DMS 273 treated with DMSO at 0.1 percent for 48 hours (cell line): Measurements from ENCODE around the gene LONRF3.

Experiments
- DNase-seq: peaks from one replicate; lab custom pipeline; 2025; lab: John Stamatoyannopoulos, UW

Gene LONRF3

DNA sequence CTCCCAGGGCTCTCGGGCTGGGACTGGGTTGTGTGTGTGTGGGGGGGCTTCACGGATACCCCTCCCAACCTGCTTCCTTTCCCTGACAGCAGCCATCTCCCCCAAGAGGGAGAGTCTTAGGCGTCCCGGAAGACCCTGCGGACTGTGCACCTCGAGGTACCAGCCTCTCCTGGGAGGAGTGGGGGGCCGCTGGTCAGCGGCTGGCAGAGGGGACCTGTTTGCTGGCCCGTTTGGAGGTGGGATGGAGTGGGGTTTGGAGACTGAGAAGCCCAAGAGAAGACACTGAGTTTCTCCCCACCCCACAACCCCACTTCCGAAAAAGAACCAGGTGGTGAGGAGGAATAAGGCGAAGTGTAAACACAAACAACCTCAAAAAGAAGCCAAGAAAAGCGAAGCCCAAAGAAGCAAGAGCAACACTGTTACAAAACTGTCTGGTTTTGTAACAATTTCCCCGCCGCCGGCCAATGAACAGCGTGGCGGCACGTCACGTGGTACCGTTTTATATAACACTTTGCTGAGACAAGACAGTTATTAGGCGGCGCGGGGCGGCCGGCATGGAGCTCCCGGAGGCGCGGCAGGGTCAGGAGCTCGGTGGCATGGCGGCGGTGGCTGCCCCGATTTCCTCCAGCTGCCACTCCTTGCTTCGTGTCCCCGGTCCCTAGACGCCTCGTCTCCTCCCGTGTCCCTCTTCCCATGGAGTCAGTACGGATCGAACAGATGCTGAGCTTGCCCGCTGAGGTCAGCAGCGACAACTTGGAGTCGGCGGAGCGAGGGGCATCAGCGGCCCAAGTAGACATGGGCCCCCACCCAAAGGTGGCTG is at the start of gene LONRF3:
TSS of gene LONRF3 (plus strand) at position 531 of the 820 bp plus-strand sequence. CDS start at position 694, 163 bp downstream.
- no peak for DNase-seq

DNA sequence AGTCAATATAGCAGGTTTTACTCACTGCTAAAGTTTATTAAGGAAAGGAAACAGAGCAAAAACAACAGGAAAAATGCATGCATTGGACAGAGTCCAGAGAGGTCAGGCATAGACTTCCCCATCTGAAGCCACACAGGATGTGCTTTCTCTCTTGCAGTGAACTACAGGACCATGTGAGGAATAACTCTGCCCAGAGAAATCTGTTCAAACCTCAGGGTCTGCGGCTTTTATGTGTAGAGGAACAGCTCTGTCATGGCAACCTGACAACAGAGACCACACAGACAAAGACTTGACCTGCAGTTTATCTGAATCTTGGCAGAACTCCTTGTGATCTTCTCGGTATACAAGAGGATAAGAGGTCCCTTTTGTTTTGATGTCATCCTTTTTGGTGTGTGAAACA is 46.3 kb upstream of the LONRF3 start:
- no peak for DNase-seq

DNA sequence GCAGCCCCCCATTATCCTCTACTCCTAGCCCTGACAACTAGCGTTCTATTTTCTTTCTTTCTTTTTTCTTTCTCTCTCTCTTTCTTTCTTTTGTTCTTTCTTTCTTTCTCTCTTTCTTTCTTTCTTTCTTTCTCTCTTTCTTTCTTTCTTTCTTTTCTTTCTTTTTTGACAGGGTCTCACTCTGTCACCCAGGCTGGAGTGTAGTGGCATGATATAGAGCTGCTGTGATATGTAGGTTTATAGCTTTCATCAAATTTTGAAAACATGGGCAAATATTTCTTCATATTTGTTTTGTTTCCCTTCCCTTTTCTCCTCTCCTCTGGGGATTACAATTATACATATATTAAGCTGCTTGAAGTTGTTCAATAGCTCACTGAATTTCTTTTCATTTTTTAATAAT is 39.1 kb upstream of the LONRF3 start:
- DNase-seq, result no peak

DNA sequence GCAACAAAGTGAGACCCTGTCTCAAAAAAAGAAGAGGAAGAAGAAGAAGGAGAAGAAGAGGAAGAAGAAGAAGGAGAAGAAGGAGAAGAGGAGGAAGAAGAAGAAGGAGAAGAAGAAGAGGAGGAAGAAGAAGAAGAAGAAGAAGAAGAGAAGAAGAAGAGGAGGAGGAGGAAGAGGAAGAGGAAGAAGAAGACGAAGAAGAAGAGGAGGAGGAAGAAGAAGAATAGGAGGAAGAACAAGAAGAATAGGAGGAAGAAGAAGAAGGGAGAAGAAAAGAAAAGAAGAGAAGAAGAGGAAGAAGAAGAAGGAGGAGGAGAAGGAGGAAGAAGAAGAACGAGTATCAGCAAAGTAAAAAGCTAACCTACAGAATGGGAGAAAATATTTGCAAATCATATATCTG is 33.3 kb upstream of the LONRF3 start:
- DNase-seq, result no peak

DNA sequence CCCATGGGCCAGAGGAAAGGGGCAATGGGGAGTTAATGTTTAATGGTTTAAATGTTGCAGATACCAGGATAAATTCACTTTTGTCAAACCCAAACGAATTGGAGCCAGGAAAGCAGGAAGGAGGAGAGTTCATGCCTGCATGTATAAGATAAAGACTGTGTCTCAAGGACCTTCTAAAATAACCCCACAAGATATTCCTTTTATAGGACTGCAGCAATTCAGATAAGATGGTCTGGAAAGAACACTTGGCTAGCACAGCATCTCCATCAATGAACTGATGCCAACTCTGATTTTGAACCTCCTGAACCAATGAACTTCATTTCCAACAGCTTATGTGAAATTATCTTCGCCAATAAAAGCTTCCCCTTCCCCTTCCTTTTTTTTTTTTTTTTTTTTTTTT is 31.3 kb upstream of the LONRF3 start:
- DNase-seq, result no peak

DNA sequence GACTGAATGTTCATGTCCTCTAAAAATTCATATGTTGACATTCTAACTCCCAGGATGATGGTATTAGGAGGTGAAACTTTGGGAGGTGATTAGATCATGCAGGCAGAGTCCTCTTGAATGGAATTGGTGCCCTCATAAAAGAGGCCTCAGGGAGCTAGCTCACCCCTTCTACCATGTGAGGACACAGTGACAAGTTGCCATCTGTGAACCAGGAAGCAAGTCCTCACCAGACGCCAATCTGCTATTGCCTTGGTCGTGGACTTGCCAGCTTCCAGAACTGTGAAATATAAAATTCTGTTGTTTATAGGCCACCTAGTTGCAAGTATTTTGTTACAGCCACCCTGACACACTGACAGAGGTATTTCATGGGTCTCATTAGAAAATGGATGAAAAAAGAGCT is 28.5 kb upstream of the LONRF3 start:
- DNase-seq, result no peak

DNA sequence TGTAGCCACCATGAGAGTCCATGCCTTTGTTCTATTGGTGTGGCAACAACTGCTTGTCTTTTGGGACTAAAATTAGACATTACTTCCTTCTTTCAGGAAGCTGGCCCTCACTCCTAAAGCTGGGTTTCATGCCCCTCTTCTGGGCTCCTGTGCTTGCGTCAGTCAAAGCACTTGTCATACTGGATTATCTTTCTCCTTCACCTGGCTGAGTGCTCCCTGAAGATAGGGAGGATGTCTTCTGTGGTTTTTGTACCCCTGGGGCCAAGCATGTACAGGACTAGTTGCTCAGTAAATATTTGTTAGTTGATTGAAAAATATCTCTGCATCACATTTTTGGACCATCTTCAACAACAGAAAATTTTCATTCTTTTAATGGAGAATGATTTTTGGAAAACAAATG is 26.1 kb upstream of the LONRF3 start:
- no peak for DNase-seq

DNA sequence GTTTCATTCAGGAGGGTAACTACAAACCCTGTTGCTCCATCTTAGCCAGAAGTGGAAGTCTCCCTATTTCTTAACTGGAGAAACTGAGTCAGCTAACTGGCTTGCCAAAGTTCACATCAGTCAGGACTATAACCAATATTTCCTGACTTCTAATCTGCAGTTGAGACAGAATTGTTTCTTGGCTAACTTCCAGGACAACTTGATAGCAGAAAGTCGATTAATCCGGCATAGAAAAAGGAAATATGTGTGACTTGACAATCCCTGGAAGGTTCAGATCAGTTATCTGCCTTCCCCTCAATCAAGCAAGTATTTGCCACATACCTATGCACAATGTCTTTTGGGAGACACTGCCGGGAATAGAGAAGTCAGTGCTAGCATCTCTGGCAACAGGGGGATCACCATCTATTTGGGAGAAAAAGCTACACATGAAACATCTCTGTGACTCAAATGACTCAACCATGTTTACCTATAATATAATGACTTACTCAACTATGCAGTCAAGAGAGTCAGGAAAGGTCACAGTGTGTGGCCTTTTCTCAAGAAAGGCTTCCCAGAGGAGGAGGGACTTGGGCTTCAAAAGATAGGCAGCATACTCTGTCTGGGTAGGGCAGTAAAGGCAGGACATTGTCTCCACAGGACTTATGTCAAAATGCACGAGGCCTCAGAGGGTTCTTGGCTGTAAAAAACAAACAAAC is 12.4 kb upstream of the LONRF3 start:
- no peak for DNase-seq

DNA sequence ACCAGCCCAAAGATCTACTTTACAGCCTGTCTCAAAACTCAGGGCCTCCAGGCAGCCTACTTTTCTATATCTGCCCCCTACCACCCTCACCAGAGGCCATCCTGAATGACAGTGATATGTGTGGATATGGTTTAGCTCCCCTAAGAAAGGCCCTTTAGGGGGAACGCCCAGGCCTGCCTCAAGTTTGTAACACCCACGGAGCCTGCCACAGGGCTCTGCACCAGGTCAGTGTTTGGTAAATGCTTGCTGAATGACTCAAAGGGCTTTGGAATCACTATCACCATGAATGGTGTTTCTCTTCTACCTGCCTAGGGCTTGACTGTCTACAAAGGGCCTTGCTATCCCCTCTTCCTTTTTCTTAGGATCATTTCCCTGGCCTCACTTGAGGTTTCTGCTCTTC is 11.3 kb upstream of the LONRF3 start:
- no peak for DNase-seq

DNA sequence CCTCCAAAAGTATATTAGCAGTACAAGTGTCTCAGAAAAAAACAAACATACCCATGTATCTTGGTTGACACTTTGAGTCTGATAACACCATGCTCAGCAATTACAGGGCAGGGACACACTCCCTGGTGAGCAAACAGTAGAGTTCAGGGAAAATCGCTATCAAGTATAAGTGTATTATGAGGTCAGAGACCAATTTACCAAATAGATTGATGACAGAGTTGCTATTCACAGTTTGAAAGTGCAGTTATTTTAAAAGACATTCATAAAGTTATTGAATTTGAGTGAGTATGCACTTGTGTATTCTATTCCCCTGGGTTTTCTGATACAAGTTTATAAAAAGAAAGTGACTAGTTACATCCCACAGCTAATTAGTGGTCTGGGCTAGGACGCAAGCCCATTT is 10.2 kb upstream of the LONRF3 start:
- no peak for DNase-seq

DNA sequence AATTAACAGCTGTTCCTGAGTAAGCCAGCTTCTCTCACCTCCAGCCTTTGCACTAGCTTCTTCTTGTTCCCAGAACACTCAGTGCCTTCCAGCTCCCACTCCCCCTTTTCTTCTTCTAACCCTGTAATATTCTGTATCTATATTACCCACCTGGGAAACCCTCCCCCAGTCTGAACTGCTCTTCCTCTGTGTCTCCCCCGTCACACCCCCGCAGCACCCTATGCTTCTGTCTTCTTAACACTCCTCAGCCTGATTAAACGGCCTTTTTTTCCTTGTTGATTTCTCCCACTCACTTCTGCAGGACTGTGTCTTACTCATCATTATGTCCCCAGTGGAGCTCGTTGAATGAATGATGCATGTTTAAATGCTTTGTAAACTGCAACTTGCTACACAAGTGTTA is 9.0 kb upstream of the LONRF3 start:
- DNase-seq, result no peak

DNA sequence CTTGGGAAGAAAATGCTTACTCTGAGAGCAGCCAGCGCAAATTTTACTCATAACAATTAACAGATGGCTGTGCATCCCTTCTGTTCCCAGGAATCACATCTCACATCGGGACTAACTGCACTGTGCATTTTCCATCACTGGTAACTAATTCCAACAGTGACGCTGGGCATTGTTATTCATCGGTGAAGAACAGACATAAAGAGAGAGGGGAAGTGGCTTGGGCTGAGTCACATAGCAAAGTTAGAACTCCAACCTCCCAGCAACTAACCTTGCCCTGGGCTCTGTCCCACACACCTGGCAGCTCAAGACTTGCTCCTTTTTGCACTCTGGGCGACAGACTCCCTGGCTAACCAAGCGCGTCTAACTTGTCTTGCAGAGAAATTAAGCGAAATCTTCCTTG is 6.4 kb upstream of the LONRF3 start:
- no peak for DNase-seq

DNA sequence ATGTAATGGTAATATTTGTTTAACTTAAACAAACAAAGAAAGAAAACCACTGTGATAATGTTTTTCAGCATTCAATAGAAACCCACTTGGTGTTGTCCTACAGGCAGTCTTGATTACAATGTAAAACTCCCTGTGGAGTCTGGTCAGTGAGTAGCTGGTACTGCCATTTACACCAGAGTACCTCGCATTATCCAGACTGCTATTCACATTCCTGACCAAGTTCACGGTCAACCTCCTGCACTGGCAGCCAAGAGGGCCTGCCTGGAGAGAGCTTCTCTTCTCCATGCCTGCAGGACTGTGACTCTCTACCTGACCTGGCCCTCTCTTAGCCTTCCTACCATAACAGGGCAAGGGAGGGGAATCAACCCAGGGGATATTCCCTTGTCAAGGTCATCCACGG is 2.9 kb upstream of the LONRF3 start:
- no peak for DNase-seq

DNA sequence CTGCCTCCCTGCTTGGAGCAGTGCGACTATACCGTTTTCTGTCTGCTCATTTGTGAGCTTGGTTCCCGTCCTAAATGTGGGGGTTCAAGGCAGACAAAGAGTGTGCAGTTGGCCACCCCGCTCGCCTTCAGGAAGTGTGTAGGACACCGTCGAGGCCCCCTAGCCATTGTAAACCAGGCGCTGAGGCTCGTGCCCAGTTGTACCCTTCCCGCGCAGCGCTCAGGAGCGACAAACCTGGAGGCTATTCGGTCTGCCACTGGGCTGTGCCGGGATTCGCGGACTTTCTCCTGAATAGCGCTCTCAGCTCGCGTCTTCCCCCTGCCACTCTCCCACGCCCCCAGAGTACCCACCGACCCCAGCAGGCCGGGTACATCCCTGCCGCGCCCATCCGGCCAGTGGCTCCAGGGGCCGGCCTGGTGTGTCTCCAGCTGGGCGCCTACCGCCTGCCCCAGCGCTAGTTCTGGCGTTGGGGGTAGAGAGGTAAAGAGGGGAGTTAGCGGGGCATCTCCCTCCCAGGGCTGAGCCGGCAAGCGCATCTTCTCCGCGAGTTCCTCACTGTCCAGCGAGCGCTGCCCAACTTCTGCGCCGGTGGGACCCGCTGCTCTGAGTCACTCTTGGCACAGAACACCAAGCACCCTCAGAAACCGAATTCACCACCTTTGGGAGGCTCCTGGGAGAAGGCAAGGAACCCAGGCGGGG is 880 bp upstream of the LONRF3 start:
- DNase-seq, result no peak

DNA sequence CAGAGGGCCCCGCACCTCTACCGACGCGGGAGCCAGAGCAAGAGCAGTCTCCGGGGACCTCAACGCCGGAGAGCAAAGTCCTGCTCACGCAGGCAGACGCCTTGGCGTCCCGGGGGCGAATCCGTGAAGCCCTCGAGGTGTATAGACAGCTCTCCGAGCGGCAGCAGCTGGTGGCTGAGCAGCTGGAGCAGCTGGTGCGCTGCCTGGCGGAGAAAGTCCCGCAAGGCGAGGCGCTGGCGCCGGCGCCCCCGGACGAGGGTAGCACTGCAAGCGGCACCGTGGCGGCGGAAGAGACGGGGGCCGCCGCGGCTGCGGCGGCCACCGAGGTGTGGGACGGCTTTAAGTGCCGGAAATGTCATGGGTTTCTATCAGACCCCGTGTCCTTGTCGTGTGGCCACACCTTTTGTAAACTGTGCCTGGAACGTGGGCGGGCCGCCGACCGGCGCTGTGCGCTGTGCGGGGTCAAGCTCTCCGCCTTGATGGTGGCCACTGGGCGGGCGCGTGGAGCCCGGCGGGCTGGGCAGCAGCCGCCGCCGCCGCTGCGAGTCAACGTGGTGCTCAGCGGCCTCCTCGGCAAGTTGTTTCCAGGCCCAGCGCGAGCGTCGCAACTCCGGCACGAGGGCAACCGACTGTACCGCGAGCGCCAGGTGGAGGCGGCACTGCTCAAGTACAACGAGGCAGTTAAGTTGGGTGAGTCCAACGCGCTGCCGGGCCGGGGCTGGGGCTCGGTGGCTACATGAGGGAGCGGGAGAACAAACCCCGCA is 672 bp downstream of the LONRF3 start:
- DNase-seq, result peak; percentile 20

DNA sequence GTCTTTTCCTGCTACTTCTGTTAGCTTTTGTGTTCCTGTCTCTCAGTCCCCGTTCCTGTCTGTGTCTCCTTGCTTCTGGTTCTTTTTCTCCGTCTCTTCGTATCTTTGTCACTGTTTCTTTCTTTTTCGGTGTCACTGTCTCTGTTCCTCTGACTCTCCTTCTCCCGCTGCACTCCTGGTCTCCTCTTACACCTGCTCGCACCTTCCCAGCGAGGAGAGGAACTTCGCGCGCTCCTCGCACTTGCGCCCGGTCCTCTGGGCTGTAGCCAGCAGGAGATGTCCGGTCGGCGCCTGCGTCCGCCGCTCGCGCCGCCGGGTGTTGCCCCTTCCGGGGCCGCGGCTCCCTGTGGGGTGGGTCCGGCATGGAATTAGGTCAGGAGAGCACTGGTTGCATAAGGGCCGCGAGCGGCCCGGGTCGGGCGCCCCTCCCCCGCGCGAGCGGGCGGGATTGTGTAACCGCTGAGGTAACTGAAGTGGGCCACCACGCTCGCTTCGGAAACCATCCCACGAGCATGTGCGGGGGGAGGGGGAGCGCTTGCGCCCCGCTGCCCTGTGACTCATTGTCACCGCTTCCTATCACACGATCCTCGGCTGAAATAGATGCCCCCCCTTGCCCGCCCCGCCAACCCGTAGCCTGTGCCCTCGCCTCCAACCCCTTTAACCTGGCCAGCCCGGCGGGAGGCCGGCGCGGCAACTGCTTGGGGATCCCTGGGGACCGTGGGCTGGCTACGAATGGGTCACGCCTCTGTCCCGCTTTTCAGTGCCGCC is 1.6 kb downstream of the LONRF3 start:
- no peak for DNase-seq

DNA sequence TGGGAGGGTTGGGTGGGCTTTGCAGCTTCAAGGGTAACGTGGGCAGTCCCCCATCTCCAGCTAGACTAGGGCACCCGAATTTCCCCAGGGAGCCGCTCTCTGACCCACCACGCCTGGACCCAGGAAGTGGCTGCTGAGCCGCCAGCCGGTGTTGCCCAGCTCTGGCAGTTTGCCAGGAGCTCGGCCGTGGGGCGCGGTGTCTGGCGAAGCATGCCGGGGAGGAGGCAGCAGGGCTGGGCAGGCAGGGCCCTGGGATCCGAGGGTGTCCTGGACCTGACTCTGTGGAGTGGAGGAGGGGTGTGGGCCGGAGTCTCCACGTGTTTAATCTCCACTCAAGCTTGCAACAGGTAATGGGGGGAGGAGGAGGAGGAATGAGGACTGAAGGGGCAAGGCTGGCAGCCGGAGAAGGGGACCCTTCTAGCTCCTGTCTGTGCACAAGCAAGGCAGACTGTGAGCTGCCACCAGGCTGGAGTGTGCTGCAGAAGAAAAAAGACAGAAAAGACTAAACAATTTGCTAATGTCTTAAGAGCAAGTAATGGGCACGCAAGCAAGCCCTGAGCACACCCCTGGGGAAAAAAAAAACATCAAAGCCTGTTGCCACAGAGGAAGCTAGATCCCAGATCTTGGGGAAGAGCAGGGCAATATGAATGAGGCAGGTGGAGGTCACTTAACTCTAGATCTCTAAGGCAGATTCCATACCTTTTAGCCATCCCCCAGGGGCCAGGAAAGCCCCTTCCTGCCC is 2.4 kb downstream of the LONRF3 start:
- no peak for DNase-seq

DNA sequence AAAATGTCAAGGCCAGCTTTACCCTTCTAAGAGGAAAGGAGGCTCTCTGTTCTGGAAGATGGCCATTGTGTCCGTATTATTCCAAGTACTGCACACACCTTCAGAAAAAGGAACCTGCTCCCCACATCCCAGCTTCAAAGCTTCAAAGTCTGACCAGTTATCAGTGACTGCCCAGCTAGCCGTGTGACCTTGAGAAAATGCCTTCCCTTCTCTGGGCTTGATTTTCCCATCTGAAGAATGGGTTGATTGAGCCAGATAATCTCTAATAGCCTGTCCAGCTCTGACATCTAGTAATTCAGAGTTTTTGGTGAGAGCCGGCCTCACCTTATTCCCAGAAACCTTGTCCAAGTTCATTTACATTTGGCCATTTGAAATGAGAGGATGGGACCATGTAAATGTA is 3.0 kb downstream of the LONRF3 start:
- DNase-seq, result no peak

DNA sequence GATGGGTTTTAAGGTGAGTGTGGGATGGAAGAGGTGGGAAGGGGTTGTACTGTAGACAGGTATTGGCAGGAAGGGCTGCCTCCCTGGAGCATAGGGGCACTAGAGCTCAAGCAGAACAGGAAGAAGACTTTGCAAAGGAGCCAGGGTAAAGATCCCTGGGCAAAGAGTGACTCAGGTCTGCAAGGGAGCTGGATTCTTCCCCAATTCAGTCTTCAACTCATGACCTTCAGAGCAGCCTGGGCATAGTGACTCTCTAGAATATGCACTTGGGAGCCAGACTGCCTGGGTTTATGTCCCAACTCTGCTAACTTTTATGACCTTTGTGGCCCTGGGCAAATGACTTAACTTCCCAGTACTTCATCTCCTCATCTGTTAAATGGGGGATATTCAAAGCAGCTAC is 4.0 kb downstream of the LONRF3 start:
- no peak for DNase-seq

DNA sequence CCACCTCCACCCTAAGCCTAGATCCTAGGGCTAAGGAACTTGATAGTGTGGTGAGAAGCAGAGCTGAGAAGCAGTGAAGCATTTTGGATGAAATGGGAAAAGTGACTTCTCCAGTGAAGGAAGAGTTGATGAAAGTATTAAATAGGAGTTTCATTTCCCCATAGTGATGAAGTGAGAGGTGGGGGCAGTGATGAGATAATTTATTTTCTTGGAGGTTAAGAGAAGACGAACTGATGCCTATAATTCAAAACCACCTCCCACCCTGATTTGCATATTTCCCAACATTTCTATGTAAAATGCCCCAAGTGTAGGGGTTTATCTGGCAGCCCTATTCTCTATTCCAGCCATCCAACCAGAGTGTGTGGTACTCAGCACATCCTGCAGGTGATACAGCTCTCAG is 6.3 kb downstream of the LONRF3 start:
- DNase-seq, result no peak

DNA sequence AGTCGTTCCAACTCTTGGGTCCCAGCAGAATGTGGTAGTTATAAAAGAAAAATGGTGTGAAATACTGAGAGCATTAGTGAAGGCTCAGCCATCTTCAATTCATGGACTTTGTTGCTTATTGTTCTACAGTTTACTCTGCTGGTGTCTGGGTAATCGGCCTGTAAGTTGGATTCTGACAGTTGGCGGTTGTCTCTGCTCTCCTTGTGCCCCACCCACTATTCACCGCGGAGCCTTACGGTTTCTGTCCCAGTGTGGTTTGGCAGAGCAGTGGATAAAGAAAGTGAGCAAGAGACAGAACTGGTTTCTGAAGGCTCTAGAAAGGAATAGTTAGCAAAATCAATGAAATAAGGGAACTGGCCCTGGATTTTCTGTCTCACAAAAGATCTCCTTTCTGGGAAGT is 9.1 kb downstream of the LONRF3 start:
- no peak for DNase-seq
